ENCODE measurements around the gene ABHD17B. TPM values are rescaled to one million over a fixed set of nuclear protein-coding genes. Genes with fewer than 3 reads are reported as not detected.

Gene ABHD17B
- total and polyA plus RNA-seq, 2 donors (not counting 3 experiments of a cell fraction or from before 2014, with no cell fraction given), result 12.8 to 16.8 TPM

- POLR2A ChIA-PET, result interaction anchor here (1.4 kb wide), 2 partner anchors 13 to 93 kb away, joined by 3 to 4 read pairs; no protein-coding TSS in a partner anchor
- intact Hi-C loops (cut with micrococcal nuclease), result loop anchor here (2.0 kb wide), 2 partner anchors 271 to 279 kb away; no protein-coding TSS in a partner anchor
Measured at GRCh38 chr9:71909887-71910649, 925 bp downstream of the ABHD17B start.

More at GRCh38 chr9:71909887-71910649, 925 bp downstream of the ABHD17B start:
- peaks cover 0 to 4% of the 10 kb centered on the region in 2 experiments for H3K36me3 ChIP-seq (ENCODE audit: control insufficient read depth in 2 of 2, extremely low read depth in 1 of 2, insufficient read depth in 2 of 2, low read length in 2 of 2)
- no peak for TF ChIP-seq FOS (IDR thresholded peaks at IDR 0.05; ENCODE audit: borderline replicate concordance, insufficient read depth, low read length)
- no peak for TF ChIP-seq MAX (IDR thresholded peaks at IDR 0.05; ENCODE audit: insufficient read depth, insufficient read length)
- no peak for TF ChIP-seq CTCF (IDR thresholded peaks at IDR 0.05; ENCODE audit: extremely low read depth in 1 of 2, insufficient read depth in 1 of 2, low read depth in 1 of 2, low read length in 2 of 2)
- no peak for TF ChIP-seq POLR2A (IDR thresholded peaks at IDR 0.05; ENCODE audit: low read depth, low read length)
- TF ChIP-seq MYC (IDR thresholded peaks at IDR 0.05; ENCODE audit: low read depth, low read length), result no peak
- TF ChIP-seq EZH2 (IDR thresholded peaks at IDR 0.05; ENCODE audit: borderline replicate concordance, low read depth, low read length, severe bottlenecking), result no peak
- TF ChIP-seq GATA2 (IDR thresholded peaks at IDR 0.05; ENCODE audit: insufficient read depth, insufficient read length, low read depth, low read length), result no peak
- TF ChIP-seq JUN (IDR thresholded peaks at IDR 0.05; ENCODE audit: borderline replicate concordance, insufficient read depth, insufficient read length, low read depth), result no peak
- TF ChIP-seq POLR2AphosphoS5 (IDR thresholded peaks at IDR 0.05; ENCODE audit: insufficient read depth, low read depth, low read length), result no peak
- H3K27me3 ChIP-seq (ENCODE audit: control insufficient read depth in 2 of 2, insufficient read depth in 2 of 2, low read length in 2 of 2), result no peaks in the 10 kb centered on the region
- peak; percentile 62 for DNase-seq (ENCODE audit: low read depth, low spot score)
- H3K9me1 ChIP-seq (replicated peaks; ENCODE audit: control insufficient read depth, extremely low read depth, insufficient read depth, low read length), result no peaks in the 10 kb centered on the region
- peaks cover 13% of the 10 kb centered on the region for H4K20me1 ChIP-seq (replicated peaks; ENCODE audit: control insufficient read depth, extremely low read depth, insufficient read depth, low read length)
- peak; percentile 21 for FAIRE-seq
- H3K9me3 ChIP-seq (replicated peaks; ENCODE audit: control insufficient read depth, insufficient read depth, low read length), result no peaks in the 10 kb centered on the region
- H2AFZ ChIP-seq (ENCODE audit: low read depth, low read length), result peak overlapping the region; percentile 53
- peak overlapping the region; percentile 65 for H3K27ac ChIP-seq (ENCODE audit: insufficient read depth, low read depth, low read length)
- peaks cover 20% of the 10 kb centered on the region for H3K4me1 ChIP-seq (ENCODE audit: control insufficient read depth, extremely low read depth, insufficient read depth, low read length)
- no TSS peak for BruUV-seq (replicated peaks)
- peaks cover 80% of the 10 kb centered on the region for H3K79me2 ChIP-seq (ENCODE audit: control insufficient read depth, insufficient read depth, low read length)
- peak overlapping the region; percentile 70 to 99 (median 97) for H3K4me3 ChIP-seq (replicated peaks in 1 of 3; ENCODE audit: insufficient read depth in 1 of 3, low read depth in 1 of 3, low read length in 3 of 3)
- dilution Hi-C loops (cut with MboI; ENCODE audit: extremely low pct_ligation_motif_present, low sequenced_read_pairs), result no loop called here
- peak overlapping the region; percentile 99 for H3K4me2 ChIP-seq (ENCODE audit: insufficient read depth, low read length)
- H3K9ac ChIP-seq (replicated peaks; ENCODE audit: extremely low read depth, insufficient read depth, low read length), result peak overlapping the region; percentile 80
- CTCF ChIA-PET, result interaction anchor here (1.8 kb wide), 1 partner anchor 91 kb away, joined by 5 read pairs; no protein-coding TSS in a partner anchor
